HG02571 (cell line): ENCODE data around the gene ADGRB3.

ENCODE experiments used
- ATAC-seq: cut with Tn5 transposase; IDR thresholded peaks from one replicate; pipeline ENCODE4 v1.9.1; 2021; ENCODE audit warnings: mild to moderate bottlenecking, moderate library complexity; ENCODE audit not compliant: unreplicated experiment

Gene ADGRB3

GRCh38 chr6:69294862-69295261 lies 659.8 kb downstream of the ADGRB3 start:
- ATAC-seq: no peak

GRCh38 chr6:69303382-69303781 lies 668.3 kb downstream of the ADGRB3 start:
- ATAC-seq: no peak

- no peak for ATAC-seq
These were observed 670.4 kb downstream of the ADGRB3 start for GRCh38 chr6:69305456-69305855.

GRCh38 chr6:69308584-69308983 lies 673.5 kb downstream of the ADGRB3 start:
- no peak for ATAC-seq

GRCh38 chr6:69311888-69312287 lies 676.8 kb downstream of the ADGRB3 start:
- ATAC-seq: no peak

GRCh38 chr6:69314001-69314400 lies 678.9 kb downstream of the ADGRB3 start:
- no peak for ATAC-seq

- no peak for ATAC-seq
These were observed 679.4 kb downstream of the ADGRB3 start for GRCh38 chr6:69314531-69314930.

GRCh38 chr6:69331886-69332285 lies 696.8 kb downstream of the ADGRB3 start:
- no peak for ATAC-seq

GRCh38 chr6:69337311-69337710 lies 702.2 kb downstream of the ADGRB3 start:
- ATAC-seq: no peak

GRCh38 chr6:69338431-69339162 lies 703.5 kb downstream of the ADGRB3 start:
- no peak for ATAC-seq

- ATAC-seq: no peak
These were observed 704.1 kb downstream of the ADGRB3 start for GRCh38 chr6:69339163-69339550.

- ATAC-seq: no peak
These were observed 705.1 kb downstream of the ADGRB3 start for GRCh38 chr6:69340196-69340595.

- ATAC-seq: no peak
These were observed 708.8 kb downstream of the ADGRB3 start for GRCh38 chr6:69343851-69344250.

- no peak for ATAC-seq
These were observed 714.7 kb downstream of the ADGRB3 start for GRCh38 chr6:69349771-69350170.

- no peak for ATAC-seq
These were observed 727.1 kb downstream of the ADGRB3 start for GRCh38 chr6:69362209-69362608.

GRCh38 chr6:69366831-69367230 lies 731.7 kb downstream of the ADGRB3 start:
- ATAC-seq: no peak

GRCh38 chr6:69368613-69369012 lies 733.5 kb downstream of the ADGRB3 start:
- no peak for ATAC-seq

GRCh38 chr6:69370763-69371162 lies 735.7 kb downstream of the ADGRB3 start:
- no peak for ATAC-seq

- ATAC-seq: no peak
These were observed 743.2 kb downstream of the ADGRB3 start for GRCh38 chr6:69378326-69378725.

GRCh38 chr6:69379518-69379917 lies 744.4 kb downstream of the ADGRB3 start:
- ATAC-seq: no peak

- no peak for ATAC-seq
These were observed 748.5 kb downstream of the ADGRB3 start for GRCh38 chr6:69383627-69384026.

GRCh38 chr6:69386426-69386825 lies 751.3 kb downstream of the ADGRB3 start:
- ATAC-seq: no peak

- ATAC-seq: no peak
These were observed 755.0 kb downstream of the ADGRB3 start for GRCh38 chr6:69390125-69390524.
